Measurements from ENCODE around the gene PPM1H.
"Not testable (repeated sequence)": the region's sequence is repeated elsewhere in the genome, so short reads cannot be mapped to it uniquely, and the experiment has no call there.

Gene PPM1H

DNA sequence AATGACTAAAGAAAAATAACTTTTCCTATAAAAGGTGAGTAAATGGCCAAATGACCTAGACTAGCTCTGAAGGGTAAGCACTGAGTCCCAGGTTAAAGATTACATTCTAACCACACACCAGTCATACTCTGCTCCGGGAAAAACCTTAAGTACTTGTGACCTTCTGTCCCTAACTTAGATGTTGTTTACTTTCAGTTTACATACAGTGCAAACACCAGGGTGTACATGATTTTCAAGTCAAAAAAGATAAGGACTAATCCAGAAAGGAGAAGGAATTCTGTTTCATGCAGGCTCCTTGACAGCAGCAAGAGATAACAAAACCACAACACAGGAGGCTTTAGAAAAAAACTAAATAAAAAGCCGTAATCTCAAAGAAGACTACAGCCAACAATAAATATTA, 174.2 kb downstream of the PPM1H start:
- H3K27ac ChIP-seq (ENCODE audit: extremely low read depth, low read depth, low read length) = peak overlapping the region; percentile 33; the same call in 1 of the 2 replicates
- peaks cover 19% of the 10 kb centered on the region for H3K4me1 ChIP-seq (ENCODE audit: control insufficient read depth, insufficient read depth, low read length)
- H3K36me3 ChIP-seq (ENCODE audit: control insufficient read depth in 2 of 2, insufficient read depth in 1 of 2, low read length in 2 of 2) = no peaks in the 10 kb centered on the region
- H3K4me3 ChIP-seq (ENCODE audit: low read depth, low read length) = no peak overlapping the region
- H3K9me3 ChIP-seq (ENCODE audit: control insufficient read depth, insufficient read depth, low read depth, low read length) = no peaks in the 10 kb centered on the region
- TF ChIP-seq ZNF843 (tag by site-specific recombination; IDR thresholded peaks at IDR 0.05) (peak; percentile 74; the same call in 1 of the 2 replicates), ZIC2 (tag by site-specific recombination; IDR thresholded peaks at IDR 0.05) (peak; percentile 75), ZNF791 (tag by site-specific recombination; IDR thresholded peaks at IDR 0.05) (no peak), ZNF391 (tag by site-specific recombination; IDR thresholded peaks at IDR 0.05; ENCODE audit: borderline replicate concordance, low read depth) (no peak), ZNF302 (tag by site-specific recombination; IDR thresholded peaks at IDR 0.05; ENCODE audit: low read depth) (no peak), TCF7L2 (IDR thresholded peaks at IDR 0.05; ENCODE audit: borderline replicate concordance, low read depth, low read length) (peak; percentile 84; the same call in 1 of the 2 replicates), ZXDB (tag by site-specific recombination; IDR thresholded peaks at IDR 0.05) (0 out of 2 replicates have a peak, but pooled peaks have one; percentile 32), FEZF1 (tag by site-specific recombination; IDR thresholded peaks at IDR 0.05) (peak; percentile 73), ZNF335 (tag by site-specific recombination; conservative IDR thresholded peaks at IDR 0.05) (0 out of 2 replicates have a peak, but pooled peaks have one; percentile 18)
- TF ChIP-seq, protein P1, sequence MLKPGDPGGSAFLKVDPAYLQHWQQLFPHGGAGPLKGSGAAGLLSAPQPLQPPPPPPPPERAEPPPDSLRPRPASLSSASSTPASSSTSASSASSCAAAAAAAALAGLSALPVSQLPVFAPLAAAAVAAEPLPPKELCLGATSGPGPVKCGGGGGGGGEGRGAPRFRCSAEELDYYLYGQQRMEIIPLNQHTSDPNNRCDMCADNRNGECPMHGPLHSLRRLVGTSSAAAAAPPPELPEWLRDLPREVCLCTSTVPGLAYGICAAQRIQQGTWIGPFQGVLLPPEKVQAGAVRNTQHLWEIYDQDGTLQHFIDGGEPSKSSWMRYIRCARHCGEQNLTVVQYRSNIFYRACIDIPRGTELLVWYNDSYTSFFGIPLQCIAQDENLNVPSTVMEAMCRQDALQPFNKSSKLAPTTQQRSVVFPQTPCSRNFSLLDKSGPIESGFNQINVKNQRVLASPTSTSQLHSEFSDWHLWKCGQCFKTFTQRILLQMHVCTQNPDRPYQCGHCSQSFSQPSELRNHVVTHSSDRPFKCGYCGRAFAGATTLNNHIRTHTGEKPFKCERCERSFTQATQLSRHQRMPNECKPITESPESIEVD (tag by site-specific recombination; IDR thresholded peaks at IDR 0.05) = peak; percentile 90
- ChIA-PET POLR2A (no interaction called here), CTCF (no interaction called here)

DNA sequence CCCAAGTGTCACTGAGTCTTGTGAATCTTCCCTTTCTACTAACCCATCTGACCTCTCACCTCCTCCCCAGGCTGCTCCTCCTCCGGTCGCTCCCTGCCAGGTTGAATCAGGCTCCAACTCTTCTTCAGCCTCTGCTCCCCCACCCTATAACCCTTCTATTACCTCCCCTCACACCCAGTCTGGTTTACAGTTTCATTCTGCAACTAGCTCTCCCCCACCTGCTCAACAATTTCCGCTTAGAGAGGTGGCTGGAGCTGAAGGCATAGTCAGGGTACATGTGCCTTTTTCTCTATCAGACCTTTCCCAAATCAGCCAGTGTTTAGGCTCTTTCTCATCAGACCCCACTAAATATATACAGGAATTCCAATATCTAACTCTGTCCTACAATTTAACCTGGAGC, 174.6 kb downstream of the PPM1H start:
- peak overlapping the region; percentile 33; the same call in 1 of the 2 replicates for H3K27ac ChIP-seq (ENCODE audit: extremely low read depth, low read depth, low read length)
- H3K4me3 ChIP-seq (ENCODE audit: low read depth, low read length); H3K9me3 ChIP-seq (ENCODE audit: control insufficient read depth, insufficient read depth, low read depth, low read length); H3K36me3 ChIP-seq (ENCODE audit: control insufficient read depth in 2 of 2, insufficient read depth in 1 of 2, low read length in 2 of 2); POLR2A ChIA-PET; CTCF ChIA-PET: not testable (repeated sequence)
- H3K4me1 ChIP-seq (ENCODE audit: control insufficient read depth, insufficient read depth, low read length) = peaks cover 19% of the 10 kb centered on the region

DNA sequence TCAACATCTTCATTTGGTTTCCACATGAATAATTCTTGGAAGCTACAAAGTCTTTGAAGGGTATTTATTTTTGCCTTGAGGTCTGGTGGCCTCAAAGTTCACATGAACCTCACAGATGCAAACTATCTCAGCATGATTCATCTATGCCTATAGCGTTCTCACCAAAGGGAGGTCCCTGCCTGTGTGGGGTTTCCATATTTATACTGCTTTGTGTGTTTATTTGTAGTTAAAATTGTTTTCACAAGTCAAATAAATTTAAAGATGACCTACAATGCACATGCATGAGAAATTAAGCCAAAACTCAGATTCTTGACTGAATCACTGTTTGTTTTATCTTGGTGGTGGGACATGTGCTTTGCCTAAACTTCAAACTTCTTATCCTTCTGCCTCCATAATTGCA, 176.7 kb downstream of the PPM1H start:
- Histone ChIP-seq H3K36me3 (ENCODE audit: control insufficient read depth in 2 of 2, insufficient read depth in 1 of 2, low read length in 2 of 2) (no peaks in the 10 kb centered on the region), H3K9me3 (ENCODE audit: control insufficient read depth, insufficient read depth, low read depth, low read length) (no peaks in the 10 kb centered on the region), H3K4me1 (ENCODE audit: control insufficient read depth, insufficient read depth, low read length) (peaks cover 19% of the 10 kb centered on the region), H3K27ac (ENCODE audit: extremely low read depth, low read depth, low read length) (no peak overlapping the region), H3K4me3 (ENCODE audit: low read depth, low read length) (no peak overlapping the region)
- ChIA-PET CTCF (no interaction called here), POLR2A (no interaction called here)
- TF ChIP-seq ZNF223 (tag by site-specific recombination; IDR thresholded peaks at IDR 0.05) (no peak), ZIC2 (tag by site-specific recombination; IDR thresholded peaks at IDR 0.05) (peak; percentile 26; the same call in 1 of the 2 replicates)

DNA sequence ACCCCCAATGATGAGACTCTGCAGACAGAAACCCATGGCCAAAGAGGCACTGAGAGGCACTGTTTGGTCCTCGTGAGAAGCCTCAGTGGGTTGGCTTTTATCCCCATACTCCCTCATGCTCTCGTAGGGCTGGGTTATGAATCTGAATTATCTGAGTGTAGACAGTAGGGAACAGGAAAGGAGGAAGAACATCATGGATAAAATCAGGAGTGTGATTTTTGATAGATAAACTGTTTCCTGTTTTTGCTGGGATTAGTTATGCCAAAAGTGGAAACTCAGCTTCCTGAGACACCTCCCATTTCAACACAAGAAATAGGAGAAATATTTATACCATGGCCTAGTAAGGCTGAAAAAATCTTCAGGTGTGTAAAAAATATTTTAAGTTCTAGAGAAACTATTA, 177.9 kb downstream of the PPM1H start:
- no peak overlapping the region for H3K27ac ChIP-seq (ENCODE audit: extremely low read depth, low read depth, low read length)
- POLR2A ChIA-PET = no interaction called here

More for the DNA sequence above, 177.9 kb downstream of the PPM1H start:
- CTCF ChIA-PET = interaction anchor here (0.6 kb wide), 1 partner anchor 163 kb away, joined by 4 read pairs; no protein-coding TSS in a partner anchor
- H3K36me3 ChIP-seq (ENCODE audit: control insufficient read depth in 2 of 2, insufficient read depth in 1 of 2, low read length in 2 of 2) = no peaks in the 10 kb centered on the region
- H3K4me3 ChIP-seq (ENCODE audit: low read depth, low read length) = no peak overlapping the region
- TF ChIP-seq ZNF48 (tag by site-specific recombination; IDR thresholded peaks at IDR 0.05) (no peak), ZNF324 (tag by site-specific recombination; IDR thresholded peaks at IDR 0.05) (no peak), ZNF658 (tag by site-specific recombination; IDR thresholded peaks at IDR 0.05) (no peak), ZNF837 (tag by site-specific recombination; IDR thresholded peaks at IDR 0.05) (no peak), ZNF624 (tag by site-specific recombination; IDR thresholded peaks at IDR 0.05) (no peak), ZNF830 (tag by site-specific recombination; IDR thresholded peaks at IDR 0.05; ENCODE audit: low read depth) (no peak), SP3 (tag by site-specific recombination; IDR thresholded peaks at IDR 0.05) (no peak), ZNF558 (tag by site-specific recombination; IDR thresholded peaks at IDR 0.05) (no peak), ZNF155 (tag by site-specific recombination; IDR thresholded peaks at IDR 0.05) (no peak), ZNF529 (tag by site-specific recombination; IDR thresholded peaks at IDR 0.05; ENCODE audit: insufficient replicate concordance) (no peak), ZNF560 (tag by site-specific recombination; IDR thresholded peaks at IDR 0.05; ENCODE audit: borderline replicate concordance) (no peak), ZNF114 (tag by site-specific recombination; IDR thresholded peaks at IDR 0.05) (no peak)
- H3K4me1 ChIP-seq (ENCODE audit: control insufficient read depth, insufficient read depth, low read length) = peaks cover 19% of the 10 kb centered on the region
- no peaks in the 10 kb centered on the region for H3K9me3 ChIP-seq (ENCODE audit: control insufficient read depth, insufficient read depth, low read depth, low read length)
